SU-DHL-6 (cell line): ENCODE data around the gene ZNF273.

Experiments used
- EZH2phosphoT487 ChIP-seq: fragments of 200-600 bp; sonication (generic), shearing (Covaris generic); conservative IDR thresholded peaks from 2 replicates; pipeline ENCODE4 v1.6.1; 2018; ENCODE audit warnings: mild to moderate bottlenecking, antibody characterized with exemption, low read length, moderate library complexity, mixed read lengths
- TF ChIP-seq, protein P1 (sequence below): fragments of 200-600 bp; sonication (generic); IDR thresholded peaks from one replicate; pipeline ENCODE4 v1.5.1; 2017; ENCODE audit warnings: antibody characterized with exemption, mild to moderate bottlenecking, low read length, moderate library complexity; ENCODE audit not compliant: insufficient read depth, poor library complexity, severe bottlenecking

DNA sequence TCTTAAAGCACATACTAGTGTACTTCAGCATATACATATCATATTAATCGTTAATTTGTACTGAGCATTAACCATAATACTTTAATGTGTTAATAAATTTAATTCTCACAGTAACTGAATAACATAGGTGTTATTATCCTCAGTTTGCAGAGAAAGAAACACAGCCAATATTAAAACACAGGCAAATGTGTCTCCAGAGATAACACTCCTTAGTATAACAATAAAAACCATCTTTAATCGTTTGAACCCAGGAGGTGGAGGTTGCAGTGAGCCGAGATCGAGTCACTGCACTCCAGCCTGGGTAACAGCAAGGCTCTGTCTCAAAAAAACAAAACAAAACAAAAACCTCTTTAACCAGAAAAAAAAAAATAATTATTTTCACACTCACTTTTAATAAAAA lies 49.4 kb upstream of the ZNF273 start:
- TF ChIP-seq, protein P1, sequence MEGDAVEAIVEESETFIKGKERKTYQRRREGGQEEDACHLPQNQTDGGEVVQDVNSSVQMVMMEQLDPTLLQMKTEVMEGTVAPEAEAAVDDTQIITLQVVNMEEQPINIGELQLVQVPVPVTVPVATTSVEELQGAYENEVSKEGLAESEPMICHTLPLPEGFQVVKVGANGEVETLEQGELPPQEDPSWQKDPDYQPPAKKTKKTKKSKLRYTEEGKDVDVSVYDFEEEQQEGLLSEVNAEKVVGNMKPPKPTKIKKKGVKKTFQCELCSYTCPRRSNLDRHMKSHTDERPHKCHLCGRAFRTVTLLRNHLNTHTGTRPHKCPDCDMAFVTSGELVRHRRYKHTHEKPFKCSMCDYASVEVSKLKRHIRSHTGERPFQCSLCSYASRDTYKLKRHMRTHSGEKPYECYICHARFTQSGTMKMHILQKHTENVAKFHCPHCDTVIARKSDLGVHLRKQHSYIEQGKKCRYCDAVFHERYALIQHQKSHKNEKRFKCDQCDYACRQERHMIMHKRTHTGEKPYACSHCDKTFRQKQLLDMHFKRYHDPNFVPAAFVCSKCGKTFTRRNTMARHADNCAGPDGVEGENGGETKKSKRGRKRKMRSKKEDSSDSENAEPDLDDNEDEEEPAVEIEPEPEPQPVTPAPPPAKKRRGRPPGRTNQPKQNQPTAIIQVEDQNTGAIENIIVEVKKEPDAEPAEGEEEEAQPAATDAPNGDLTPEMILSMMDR = no peak
- no peak for TF ChIP-seq EZH2phosphoT487
